Measurements from ENCODE around the gene CANT1. TPM values are rescaled to one million over a fixed set of nuclear protein-coding genes. Genes with fewer than 3 reads are reported as not detected.

CANT1 gene
- total and polyA plus RNA-seq, 2 of the 13 experiments (the other 11 are each of a cell fraction or from before 2014, with no cell fraction given): 34.1 to 42.1 TPM

GRCh38 chr17:78972507-78973105, 37.0 kb downstream of the CANT1 start:
- Histone ChIP-seq H3K4me3 (replicated peaks in 1 of 3; ENCODE audit: insufficient read depth in 1 of 3, low read depth in 2 of 3, low read length in 3 of 3) (no peak overlapping the region), H3K4me2 (ENCODE audit: low read depth, low read length) (no peak overlapping the region), H3K9ac (ENCODE audit: insufficient read depth, low read depth, low read length) (no peak overlapping the region), H3K27me3 (ENCODE audit: control insufficient read depth in 1 of 2, insufficient read depth in 2 of 2, low read length in 2 of 2) (no peaks in the 10 kb centered on the region), H2AFZ (ENCODE audit: low read length) (no peak overlapping the region), H3K79me2 (ENCODE audit: insufficient read depth, low read length) (peaks cover 7% of the 10 kb centered on the region), H3K36me3 (replicated peaks in 1 of 2; ENCODE audit: control insufficient read depth in 1 of 2, insufficient read depth in 2 of 2, low read length in 2 of 2) (peaks cover 10 to 49% of the 10 kb centered on the region in 2 experiments), H3K4me1 (ENCODE audit: insufficient read depth, low read length) (peaks cover 41% of the 10 kb centered on the region), H3K9me3 (ENCODE audit: low read length) (no peaks in the 10 kb centered on the region), H3K27ac (ENCODE audit: extremely low read length, insufficient read depth, low read length) (no peak overlapping the region), H4K20me1 (ENCODE audit: insufficient read depth, low read length) (peaks cover 10% of the 10 kb centered on the region; the same call in 1 of the 2 replicates)
- no peak for FAIRE-seq
- ChIA-PET CTCF (ENCODE audit: low intra/inter-chr PET ratio, low total read pairs) (interaction anchor here (3.0 kb wide), 1 partner anchor 107 kb away, joined by 35 read pairs; no protein-coding TSS in a partner anchor), POLR2A (interaction anchor here (1.2 to 5.1 kb wide), 5 partner anchors 11 to 107 kb away, joined by 6 to 25 read pairs (median 8); partner anchors contain the start of gene CANT1)
- no peak for DNase-seq (ENCODE audit: low spot score)
- in situ Hi-C loops (cut with HindIII; ENCODE audit: extremely low pct_ligation_motif_present, low pct_unique_long_range_greater_than_20kb) (loop anchor here (5.0 kb wide), 1 partner anchor 90 kb away; no protein-coding TSS in a partner anchor), intact Hi-C loops (cut with micrococcal nuclease; ENCODE audit: unreplicated experiment) (no loop called here)
- 96% methylated on average over 15 of the region's 15 CpGs for WGBS (ENCODE audit: low lambda C conversion rate)
- ATAC-seq: peak; percentile 4; the same call in 2 of the 3 replicates
- BruUV-seq (replicated peaks): no TSS peak
- TF ChIP-seq POLR2A (IDR thresholded peaks at IDR 0.05; ENCODE audit: insufficient read depth in 1 of 2, low read depth in 2 of 2, low read length in 2 of 2) (peak in 1 of 2 experiments; percentile 37; a peak in 2 of 4 replicates), HIC2 (CRISPR knock-in tag; IDR thresholded peaks at IDR 0.05; ENCODE audit: low read depth) (0 out of 2 replicates have a peak, but pooled peaks have one; percentile 15), AGO2 (optimal IDR thresholded peaks at IDR 0.05; ENCODE audit: low read depth, low read length) (peak; percentile 96), KDM2A (CRISPR knock-in tag; IDR thresholded peaks at IDR 0.05; ENCODE audit: borderline replicate concordance, low read depth) (peak; percentile 17; the same call in 1 of the 2 replicates), DR1 (CRISPR knock-in tag; IDR thresholded peaks at IDR 0.05) (no peak), RFXAP (CRISPR knock-in tag; IDR thresholded peaks at IDR 0.05; ENCODE audit: borderline replicate concordance) (0 out of 2 replicates have a peak, but pooled peaks have one; percentile 10), ZNF770 (CRISPR knock-in tag; IDR thresholded peaks at IDR 0.05) (no peak), AGO1 (IDR thresholded peaks at IDR 0.05; ENCODE audit: low read depth, low read length, poor library complexity, severe bottlenecking) (peak; percentile 77), ZNF343 (CRISPR knock-in tag; IDR thresholded peaks at IDR 0.05) (0 out of 2 replicates have a peak, but pooled peaks have one; percentile 10), TOE1 (CRISPR knock-in tag; IDR thresholded peaks at IDR 0.05) (no peak), CBX5 (CRISPR knock-in tag; IDR thresholded peaks at IDR 0.05; ENCODE audit: borderline replicate concordance) (peak; percentile 22; the same call in 1 of the 2 replicates), SSRP1 (CRISPR knock-in tag; IDR thresholded peaks at IDR 0.05) (0 out of 2 replicates have a peak, but pooled peaks have one; percentile 25), PCBP1 (IDR thresholded peaks at IDR 0.05; ENCODE audit: borderline replicate concordance, low read depth, low read length) (0 out of 2 replicates have a peak, but pooled peaks have one; percentile 40), RBFOX2 (IDR thresholded peaks at IDR 0.05; ENCODE audit: low read depth, low read length) (peak; percentile 44; the same call in 1 of the 2 replicates), NONO (IDR thresholded peaks at IDR 0.05) (no peak), NONO (CRISPR knock-in tag; conservative IDR thresholded peaks at IDR 0.05) (0 out of 2 replicates have a peak, but pooled peaks have one; percentile 15)
- TF ChIP-seq, protein P1, sequence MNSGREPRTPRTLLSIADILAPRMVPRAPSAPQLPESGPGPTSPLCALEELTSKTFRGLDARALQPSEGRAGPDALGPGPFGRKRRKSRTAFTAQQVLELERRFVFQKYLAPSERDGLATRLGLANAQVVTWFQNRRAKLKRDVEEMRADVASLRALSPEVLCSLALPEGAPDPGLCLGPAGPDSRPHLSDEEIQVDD (CRISPR knock-in tag; IDR thresholded peaks at IDR 0.05; ENCODE audit: borderline replicate concordance): 0 out of 2 replicates have a peak, but pooled peaks have one; percentile 37
- TF ChIP-seq, protein P2, sequence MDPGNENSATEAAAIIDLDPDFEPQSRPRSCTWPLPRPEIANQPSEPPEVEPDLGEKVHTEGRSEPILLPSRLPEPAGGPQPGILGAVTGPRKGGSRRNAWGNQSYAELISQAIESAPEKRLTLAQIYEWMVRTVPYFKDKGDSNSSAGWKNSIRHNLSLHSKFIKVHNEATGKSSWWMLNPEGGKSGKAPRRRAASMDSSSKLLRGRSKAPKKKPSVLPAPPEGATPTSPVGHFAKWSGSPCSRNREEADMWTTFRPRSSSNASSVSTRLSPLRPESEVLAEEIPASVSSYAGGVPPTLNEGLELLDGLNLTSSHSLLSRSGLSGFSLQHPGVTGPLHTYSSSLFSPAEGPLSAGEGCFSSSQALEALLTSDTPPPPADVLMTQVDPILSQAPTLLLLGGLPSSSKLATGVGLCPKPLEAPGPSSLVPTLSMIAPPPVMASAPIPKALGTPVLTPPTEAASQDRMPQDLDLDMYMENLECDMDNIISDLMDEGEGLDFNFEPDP (CRISPR knock-in tag; conservative IDR thresholded peaks at IDR 0.05): 0 out of 2 replicates have a peak, but pooled peaks have one; percentile 53
